BE2C (cell line): ENCODE results near the gene GGTLC1.

Experiments
- DNase-seq: peaks from one replicate; pipeline ENCODE4 v3.0.0-alpha.2; 2020
- H3K27me3 ChIP-seq: fragments of 250-450 bp; sonication (Bioruptor Pico); 2 replicates; pipeline ENCODE4 v1.5.1; 2020; ENCODE audit warnings: mild to moderate bottlenecking
- H3K36me3 ChIP-seq: fragments of 250-450 bp; sonication (Bioruptor Pico); 2 replicates; pipeline ENCODE4 v1.5.1; 2020; ENCODE audit warnings: mild to moderate bottlenecking
- H3K4me1 ChIP-seq: fragments of 250-450 bp; sonication (Bioruptor Pico); 2 replicates; pipeline ENCODE4 v1.5.1; 2020
- H3K4me3 ChIP-seq: 2 replicates; pipeline ENCODE4 v1.5.1; 2011; ENCODE audit warnings: low read depth, low read length
- H3K9me3 ChIP-seq: fragments of 250-450 bp; sonication (Bioruptor Pico); 2 replicates; pipeline ENCODE4 v1.5.1; 2020
- CTCF ChIP-seq: IDR thresholded peaks from 2 replicates; pipeline ENCODE4 v1.5.1; 2012; ENCODE audit warnings: mild to moderate bottlenecking, low read depth, low read length

The GGTLC1 gene

GRCh38 chr20:23939063-23939462 lies 49.5 kb downstream of the GGTLC1 start:
- TF ChIP-seq CTCF: no peak
- Histone ChIP-seq H3K4me1 (no peaks in the 10 kb centered on the region), H3K27me3 (no peaks in the 10 kb centered on the region), H3K9me3 (no peaks in the 10 kb centered on the region; the same call in 1 of the 2 replicates), H3K4me3 (no peak overlapping the region), H3K36me3 (no peaks in the 10 kb centered on the region)
- DNase-seq: no peak

GRCh38 chr20:23938118-23938438 lies 50.5 kb downstream of the GGTLC1 start:
- DNase-seq: no peak
- Histone ChIP-seq H3K36me3 (no peaks in the 10 kb centered on the region), H3K27me3 (no peaks in the 10 kb centered on the region), H3K4me1 (no peaks in the 10 kb centered on the region), H3K9me3 (no peaks in the 10 kb centered on the region; the same call in 1 of the 2 replicates), H3K4me3 (no peak overlapping the region)
- TF ChIP-seq CTCF: no peak

- Histone ChIP-seq H3K27me3 (no peaks in the 10 kb centered on the region), H3K4me1 (no peaks in the 10 kb centered on the region), H3K36me3 (no peaks in the 10 kb centered on the region), H3K4me3 (no peak overlapping the region), H3K9me3 (no peaks in the 10 kb centered on the region; the same call in 1 of the 2 replicates)
- peak; percentile 42 for DNase-seq
- peak; percentile 60 for TF ChIP-seq CTCF
Measured at GRCh38 chr20:23937303-23938117, 51.1 kb downstream of the GGTLC1 start.
